Measurements from ENCODE around the gene GAS2. TPM values are rescaled to one million over a fixed set of nuclear protein-coding genes. Genes with fewer than 3 reads are reported as not detected.

Gene GAS2
- total RNA-seq, 1 experiment from 2014 or later = not detected

GRCh38 chr11:22703040-22703439, 36.6 kb downstream of the GAS2 start:
- H3K4me3 ChIP-seq = no peak overlapping the region
- no peaks in the 10 kb centered on the region for H3K9me3 ChIP-seq
- no peak for DNase-seq
- no peaks in the 10 kb centered on the region for H3K36me3 ChIP-seq
- no peaks in the 10 kb centered on the region for H3K27me3 ChIP-seq

GRCh38 chr11:22703591-22703990, 37.2 kb downstream of the GAS2 start:
- no peak for DNase-seq
- no peak overlapping the region for H3K4me3 ChIP-seq
- no peaks in the 10 kb centered on the region for H3K9me3 ChIP-seq
- no peaks in the 10 kb centered on the region for H3K27me3 ChIP-seq
- no peaks in the 10 kb centered on the region for H3K36me3 ChIP-seq

- no peaks in the 10 kb centered on the region for H3K36me3 ChIP-seq
- no peaks in the 10 kb centered on the region for H3K27me3 ChIP-seq
- no peaks in the 10 kb centered on the region for H3K9me3 ChIP-seq
- DNase-seq = no peak
- no peak overlapping the region for H3K4me3 ChIP-seq
These were observed 40.9 kb downstream of the GAS2 start for GRCh38 chr11:22707119-22707899.

- Histone ChIP-seq H3K4me3 (no peak overlapping the region), H3K36me3 (no peaks in the 10 kb centered on the region), H3K27me3 (no peaks in the 10 kb centered on the region), H3K9me3 (no peaks in the 10 kb centered on the region)
- DNase-seq = no peak
These were observed 44.8 kb downstream of the GAS2 start for GRCh38 chr11:22711071-22711770.

GRCh38 chr11:22711880-22712279, 45.5 kb downstream of the GAS2 start:
- H3K4me3 ChIP-seq = no peak overlapping the region
- no peaks in the 10 kb centered on the region for H3K36me3 ChIP-seq
- DNase-seq = no peak
- no peaks in the 10 kb centered on the region for H3K9me3 ChIP-seq
- no peaks in the 10 kb centered on the region for H3K27me3 ChIP-seq

GRCh38 chr11:22713336-22713735, 46.9 kb downstream of the GAS2 start:
- Histone ChIP-seq H3K9me3 (no peaks in the 10 kb centered on the region), H3K36me3 (no peaks in the 10 kb centered on the region), H3K4me3 (no peak overlapping the region), H3K27me3 (no peaks in the 10 kb centered on the region)
- DNase-seq = no peak

- Histone ChIP-seq H3K4me3 (no peak overlapping the region), H3K27me3 (no peaks in the 10 kb centered on the region), H3K36me3 (no peaks in the 10 kb centered on the region), H3K9me3 (no peaks in the 10 kb centered on the region)
- DNase-seq = no peak
These were observed 49.6 kb downstream of the GAS2 start for GRCh38 chr11:22715971-22716370.

- Histone ChIP-seq H3K4me3 (no peak overlapping the region), H3K27me3 (no peaks in the 10 kb centered on the region)
- DNase-seq = no peak
These were observed 54.0 kb downstream of the GAS2 start for GRCh38 chr11:22720457-22720856.

GRCh38 chr11:22723274-22723673, 56.9 kb downstream of the GAS2 start:
- H3K4me3 ChIP-seq = no peak overlapping the region

More at GRCh38 chr11:22720457-22720856, 54.0 kb downstream of the GAS2 start:
- Histone ChIP-seq H3K36me3 (no peaks in the 10 kb centered on the region), H3K9me3 (no peaks in the 10 kb centered on the region)

GRCh38 chr11:22725079-22725478, 58.7 kb downstream of the GAS2 start:
- DNase-seq = no peak
- H3K9me3 ChIP-seq = no peaks in the 10 kb centered on the region

More at GRCh38 chr11:22723274-22723673, 56.9 kb downstream of the GAS2 start:
- no peak for DNase-seq
- H3K27me3 ChIP-seq = no peaks in the 10 kb centered on the region
- no peaks in the 10 kb centered on the region for H3K9me3 ChIP-seq
- no peaks in the 10 kb centered on the region for H3K36me3 ChIP-seq

GRCh38 chr11:22728600-22729389, 62.4 kb downstream of the GAS2 start:
- no peak for DNase-seq
- Histone ChIP-seq H3K9me3 (no peaks in the 10 kb centered on the region), H3K27me3 (no peaks in the 10 kb centered on the region), H3K4me3 (no peak overlapping the region), H3K36me3 (no peaks in the 10 kb centered on the region)

More at GRCh38 chr11:22725079-22725478, 58.7 kb downstream of the GAS2 start:
- Histone ChIP-seq H3K4me3 (no peak overlapping the region), H3K36me3 (no peaks in the 10 kb centered on the region), H3K27me3 (no peaks in the 10 kb centered on the region)

GRCh38 chr11:22730319-22730718, 63.9 kb downstream of the GAS2 start:
- Histone ChIP-seq H3K27me3 (no peaks in the 10 kb centered on the region), H3K36me3 (no peaks in the 10 kb centered on the region), H3K9me3 (no peaks in the 10 kb centered on the region), H3K4me3 (no peak overlapping the region)
- DNase-seq = no peak

GRCh38 chr11:22732588-22732987, 66.2 kb downstream of the GAS2 start:
- Histone ChIP-seq H3K36me3 (no peaks in the 10 kb centered on the region), H3K27me3 (no peaks in the 10 kb centered on the region), H3K9me3 (no peaks in the 10 kb centered on the region), H3K4me3 (no peak overlapping the region)
- no peak for DNase-seq

- DNase-seq = no peak
- no peak overlapping the region for H3K4me3 ChIP-seq
- no peaks in the 10 kb centered on the region for H3K36me3 ChIP-seq
- no peaks in the 10 kb centered on the region for H3K27me3 ChIP-seq
- no peaks in the 10 kb centered on the region for H3K9me3 ChIP-seq
These were observed 67.3 kb downstream of the GAS2 start for GRCh38 chr11:22733475-22734248.

GRCh38 chr11:22734628-22735345, 68.4 kb downstream of the GAS2 start:
- Histone ChIP-seq H3K27me3 (no peaks in the 10 kb centered on the region), H3K4me3 (no peak overlapping the region), H3K36me3 (no peaks in the 10 kb centered on the region), H3K9me3 (no peaks in the 10 kb centered on the region)
- DNase-seq = no peak

GRCh38 chr11:22742157-22742613, 75.8 kb downstream of the GAS2 start:
- no peak for DNase-seq
- H3K27me3 ChIP-seq = no peaks in the 10 kb centered on the region; the same call in 1 of the 2 replicates
- no peaks in the 10 kb centered on the region for H3K9me3 ChIP-seq
- no peaks in the 10 kb centered on the region for H3K36me3 ChIP-seq
- H3K4me3 ChIP-seq = no peak overlapping the region

All from MG63 (cell line).